ENCODE results near the gene LMF1. TPM values are rescaled to one million over a fixed set of nuclear protein-coding genes. Genes with fewer than 3 reads are reported as not detected.

The LMF1 gene
- total RNA-seq, 3 donors from 2014 or later, result 14.1 to 26.4 (median 21.4) TPM

DNA sequence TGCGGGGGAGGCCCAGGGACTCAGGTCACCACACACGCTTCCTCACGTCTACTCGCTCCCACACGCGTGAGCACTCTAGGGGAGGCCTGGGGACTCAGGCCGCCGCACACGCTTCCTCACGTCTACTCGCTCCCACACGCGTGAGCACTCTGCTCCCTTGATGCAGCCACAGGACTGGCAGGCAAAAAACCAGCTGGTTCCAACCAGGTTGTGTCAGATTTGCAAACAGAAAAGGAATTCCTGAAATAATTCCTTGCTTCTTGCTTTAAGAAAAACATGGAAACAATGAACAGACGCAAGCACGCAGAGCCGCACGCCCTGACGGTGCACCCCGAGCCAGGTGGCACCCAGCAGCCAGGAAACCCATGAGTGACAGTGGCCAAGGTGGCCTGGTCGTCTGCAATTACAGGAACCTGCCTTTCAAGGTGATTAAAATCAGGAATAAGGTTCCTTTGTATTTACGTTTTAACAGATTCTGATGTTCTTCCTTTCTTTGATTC is 37.9 kb downstream of the LMF1 start:
- H3K36me3 ChIP-seq, result no peaks in the 10 kb centered on the region
- TF ChIP-seq, protein P1, sequence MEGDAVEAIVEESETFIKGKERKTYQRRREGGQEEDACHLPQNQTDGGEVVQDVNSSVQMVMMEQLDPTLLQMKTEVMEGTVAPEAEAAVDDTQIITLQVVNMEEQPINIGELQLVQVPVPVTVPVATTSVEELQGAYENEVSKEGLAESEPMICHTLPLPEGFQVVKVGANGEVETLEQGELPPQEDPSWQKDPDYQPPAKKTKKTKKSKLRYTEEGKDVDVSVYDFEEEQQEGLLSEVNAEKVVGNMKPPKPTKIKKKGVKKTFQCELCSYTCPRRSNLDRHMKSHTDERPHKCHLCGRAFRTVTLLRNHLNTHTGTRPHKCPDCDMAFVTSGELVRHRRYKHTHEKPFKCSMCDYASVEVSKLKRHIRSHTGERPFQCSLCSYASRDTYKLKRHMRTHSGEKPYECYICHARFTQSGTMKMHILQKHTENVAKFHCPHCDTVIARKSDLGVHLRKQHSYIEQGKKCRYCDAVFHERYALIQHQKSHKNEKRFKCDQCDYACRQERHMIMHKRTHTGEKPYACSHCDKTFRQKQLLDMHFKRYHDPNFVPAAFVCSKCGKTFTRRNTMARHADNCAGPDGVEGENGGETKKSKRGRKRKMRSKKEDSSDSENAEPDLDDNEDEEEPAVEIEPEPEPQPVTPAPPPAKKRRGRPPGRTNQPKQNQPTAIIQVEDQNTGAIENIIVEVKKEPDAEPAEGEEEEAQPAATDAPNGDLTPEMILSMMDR (IDR thresholded peaks at IDR 0.05), result no peak
- TF ChIP-seq POLR2A (IDR thresholded peaks at IDR 0.05), result no peak
- TF ChIP-seq POLR2AphosphoS5 (IDR thresholded peaks at IDR 0.05), result no peak
- intact Hi-C loops (cut with DNase I; ENCODE audit: low total_unique reads), result no loop called here
- no peaks in the 10 kb centered on the region for H3K4me1 ChIP-seq
- H3K27ac ChIP-seq, result no peak overlapping the region
- H3K4me3 ChIP-seq, result no peak overlapping the region
- no peaks in the 10 kb centered on the region for H3K27me3 ChIP-seq
- H3K9me3 ChIP-seq, result no peaks in the 10 kb centered on the region
- no peak for DNase-seq (ENCODE audit: low spot score in 2 of 2)

DNA sequence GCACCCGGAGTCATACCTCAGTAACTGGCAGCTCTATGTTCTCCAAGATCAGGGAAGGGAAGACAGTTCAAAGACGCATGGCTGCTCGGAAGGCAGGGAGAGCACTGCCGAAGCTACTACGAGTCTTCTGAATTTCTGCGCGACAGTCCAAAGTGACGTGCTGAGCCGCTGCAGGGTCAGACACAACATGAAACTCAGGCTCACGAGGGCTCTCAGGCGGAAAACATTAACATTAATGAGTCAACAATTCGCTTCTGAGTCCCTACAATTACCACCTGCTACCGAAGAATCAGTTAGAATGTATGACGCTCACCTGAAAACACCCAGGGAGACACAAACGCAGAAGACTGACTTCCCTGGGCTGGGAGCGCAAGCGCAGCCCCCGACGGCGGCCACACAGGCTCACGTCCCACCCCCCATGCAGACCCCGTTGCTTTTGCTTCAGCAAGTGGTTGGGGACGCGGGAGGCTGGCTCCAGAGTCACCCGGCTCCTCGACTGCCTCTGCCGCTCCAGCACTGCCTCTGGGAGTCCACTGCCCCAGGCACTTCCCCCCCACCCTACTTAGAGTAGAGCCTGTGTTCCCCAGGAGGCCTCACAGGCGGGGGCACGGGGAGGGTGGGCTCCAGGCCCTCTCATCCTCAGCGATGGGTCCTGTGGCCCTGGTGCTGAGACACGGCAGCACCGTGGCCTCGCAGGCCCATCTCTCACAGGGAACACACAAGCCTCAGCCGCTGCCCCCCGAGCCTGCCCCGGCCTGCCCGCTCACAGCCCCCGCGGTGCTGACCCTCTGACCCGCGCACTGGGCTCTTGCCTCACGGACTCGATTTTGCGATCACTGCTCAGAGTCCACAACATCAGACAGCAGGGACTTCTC is 38.9 kb downstream of the LMF1 start:
- no peaks in the 10 kb centered on the region for H3K9me3 ChIP-seq
- DNase-seq (ENCODE audit: low spot score in 2 of 2), result no peak
- H3K36me3 ChIP-seq, result no peaks in the 10 kb centered on the region
- no peak overlapping the region for H3K4me3 ChIP-seq
- H3K4me1 ChIP-seq, result no peaks in the 10 kb centered on the region
- TF ChIP-seq POLR2A (IDR thresholded peaks at IDR 0.05) (no peak), POLR2AphosphoS5 (IDR thresholded peaks at IDR 0.05) (no peak)
- TF ChIP-seq, protein P1 (IDR thresholded peaks at IDR 0.05), result no peak
- H3K27me3 ChIP-seq, result no peaks in the 10 kb centered on the region
- H3K27ac ChIP-seq, result no peak overlapping the region
- intact Hi-C loops (cut with DNase I; ENCODE audit: low total_unique reads), result no loop called here

DNA sequence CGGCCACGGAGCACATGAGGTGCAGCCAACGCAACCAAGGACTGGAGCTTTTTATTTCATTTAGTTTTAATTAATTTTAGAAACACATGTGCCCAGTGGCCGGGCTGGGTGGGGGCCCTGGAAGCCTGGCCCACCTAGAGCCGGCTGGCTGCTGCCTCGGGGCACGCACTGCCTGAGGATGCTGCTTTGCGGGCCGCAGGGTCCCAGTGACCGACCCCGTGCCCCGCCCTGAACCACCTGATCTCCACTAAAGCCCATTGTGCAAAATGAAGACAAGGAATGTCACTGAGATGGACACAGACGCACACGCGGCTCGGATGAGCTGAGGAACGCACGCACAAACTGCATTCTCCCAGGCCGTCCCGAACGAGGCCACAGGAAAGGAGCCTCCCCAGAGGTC is 39.6 kb downstream of the LMF1 start:
- no peaks in the 10 kb centered on the region for H3K36me3 ChIP-seq
- intact Hi-C loops (cut with DNase I; ENCODE audit: low total_unique reads), result no loop called here
- no peak overlapping the region for H3K4me3 ChIP-seq
- no peaks in the 10 kb centered on the region for H3K27me3 ChIP-seq
- no peaks in the 10 kb centered on the region for H3K4me1 ChIP-seq
- TF ChIP-seq, protein P1 (IDR thresholded peaks at IDR 0.05), result no peak
- no peak for TF ChIP-seq POLR2A (IDR thresholded peaks at IDR 0.05)
- no peak for TF ChIP-seq POLR2AphosphoS5 (IDR thresholded peaks at IDR 0.05)
- no peak overlapping the region for H3K27ac ChIP-seq
- H3K9me3 ChIP-seq, result no peaks in the 10 kb centered on the region
- no peak for DNase-seq (ENCODE audit: low spot score in 2 of 2)

DNA sequence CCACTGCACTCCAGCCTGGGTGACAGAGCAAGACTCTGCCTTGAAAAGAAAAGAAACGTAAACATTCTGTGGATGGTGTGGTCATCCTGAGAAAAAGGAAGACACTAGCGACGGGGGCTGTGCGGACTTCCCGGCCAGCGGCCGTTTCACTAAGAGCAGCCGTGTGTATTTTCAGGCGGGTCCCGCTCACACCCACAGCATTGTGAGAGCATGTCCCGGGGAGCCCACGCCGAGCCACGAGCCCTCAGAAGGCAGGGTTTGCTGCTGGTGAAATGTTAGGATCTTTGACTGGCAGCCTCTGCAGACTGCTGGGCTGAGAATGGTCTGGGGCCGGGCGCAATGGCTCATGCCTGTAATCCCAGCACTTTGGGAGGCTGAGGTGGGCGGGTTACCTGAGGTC is 40.3 kb downstream of the LMF1 start:
- intact Hi-C loops (cut with DNase I; ENCODE audit: low total_unique reads), result no loop called here
- Histone ChIP-seq H3K27ac (no peak overlapping the region), H3K27me3 (no peaks in the 10 kb centered on the region), H3K36me3 (no peaks in the 10 kb centered on the region), H3K4me3 (no peak overlapping the region), H3K4me1 (no peaks in the 10 kb centered on the region), H3K9me3 (no peaks in the 10 kb centered on the region)
- TF ChIP-seq, protein P1 (IDR thresholded peaks at IDR 0.05), result no peak
- TF ChIP-seq POLR2AphosphoS5 (IDR thresholded peaks at IDR 0.05) (no peak), POLR2A (IDR thresholded peaks at IDR 0.05) (no peak)
- DNase-seq (ENCODE audit: low spot score in 2 of 2), result no peak

DNA sequence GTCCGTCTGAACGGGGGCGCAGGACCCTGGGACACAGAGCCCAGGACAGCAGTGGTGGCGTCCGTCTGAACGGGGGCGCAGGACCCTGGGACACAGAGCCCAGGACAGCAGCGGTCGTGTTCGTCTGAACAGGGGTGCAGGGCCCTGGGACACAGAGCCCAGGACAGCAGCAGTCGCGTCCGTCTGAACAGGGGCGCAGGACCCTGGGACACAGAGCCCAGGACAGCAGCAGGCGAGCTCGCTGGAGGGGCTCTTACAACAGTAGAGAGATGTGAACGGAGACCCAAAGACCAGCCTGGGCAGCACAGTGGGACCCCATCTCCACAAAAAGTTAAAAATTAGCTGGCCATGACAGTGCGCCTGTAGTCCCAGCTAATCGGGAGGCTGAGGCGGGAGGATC is 40.7 kb downstream of the LMF1 start:
- TF ChIP-seq POLR2A (IDR thresholded peaks at IDR 0.05), result no peak
- TF ChIP-seq POLR2AphosphoS5 (IDR thresholded peaks at IDR 0.05), result no peak
- TF ChIP-seq, protein P1 (IDR thresholded peaks at IDR 0.05), result no peak

More for the DNA sequence above, 40.7 kb downstream of the LMF1 start:
- Histone ChIP-seq H3K27me3 (no peaks in the 10 kb centered on the region), H3K9me3 (no peaks in the 10 kb centered on the region), H3K4me3 (no peak overlapping the region), H3K27ac (no peak overlapping the region), H3K4me1 (no peaks in the 10 kb centered on the region), H3K36me3 (no peaks in the 10 kb centered on the region)
- no peak for DNase-seq (ENCODE audit: low spot score in 2 of 2)
- intact Hi-C loops (cut with DNase I; ENCODE audit: low total_unique reads), result no loop called here
